ENCODE measurements around the gene ACOT8. TPM values are rescaled to one million over a fixed set of nuclear protein-coding genes. Genes with fewer than 3 reads are reported as not detected.

ACOT8 gene
- total RNA-seq, 1 experiment from 2014 or later, result 37.9 TPM

DNA sequence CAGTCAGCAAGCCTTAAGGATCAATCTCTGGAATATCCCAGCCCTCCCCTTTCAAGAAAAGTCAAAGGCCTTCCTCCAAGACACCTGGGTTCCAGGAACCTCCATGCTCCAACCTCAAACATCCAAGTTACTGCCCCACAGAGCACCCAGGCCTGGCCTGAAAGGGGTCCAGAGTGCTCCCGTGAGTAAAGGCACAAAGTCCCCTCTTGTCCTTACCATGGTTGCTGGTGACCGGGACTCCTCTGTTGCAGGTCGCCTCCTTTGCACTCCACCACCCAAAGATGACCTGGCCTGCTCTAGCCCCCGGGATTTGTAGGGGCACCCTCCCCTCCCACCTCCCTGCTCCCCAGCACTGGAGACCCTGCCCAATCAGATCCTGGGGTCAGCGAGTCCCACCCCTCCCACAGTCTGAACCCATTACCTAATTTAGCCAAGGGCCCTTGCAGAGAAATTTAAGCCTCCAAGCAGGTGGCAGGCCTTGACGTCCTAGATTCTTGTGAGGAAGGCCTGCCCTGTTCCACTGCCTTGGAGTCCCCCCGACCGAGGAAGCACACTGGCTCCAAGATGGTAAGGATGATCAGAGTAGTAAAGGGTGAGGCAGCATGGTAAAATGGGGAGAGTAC, 30.1 kb downstream of the ACOT8 start, which contains the start of gene TNNC2:
TNNC2 (minus strand) TSS at position 283 of the 623 bp plus-strand sequence; CDS start at position 219, 64 bp downstream.
- CTCF ChIA-PET, result interaction anchor here (0.5 kb wide), 1 partner anchor 162 kb away, joined by 6 read pairs; no protein-coding TSS in a partner anchor
- Mint-ChIP-seq H3K36me3 (ENCODE audit: insufficient read depth, unreplicated experiment) (peaks cover 11% of the 10 kb centered on the region), H3K27ac (ENCODE audit: unreplicated experiment) (no peak within 1 kb of the TSS), H3K4me1 (ENCODE audit: low read depth, unreplicated experiment) (peaks cover 28% of the 10 kb centered on the region), H3K9me3 (ENCODE audit: low read depth, unreplicated experiment) (no peaks in the 10 kb centered on the region), H3K4me3 (ENCODE audit: low read depth, unreplicated experiment) (no peak within 1 kb of the TSS), H3K27me3 (ENCODE audit: unreplicated experiment) (peaks cover 32% of the 10 kb centered on the region)
- TF ChIP-seq, protein P1, sequence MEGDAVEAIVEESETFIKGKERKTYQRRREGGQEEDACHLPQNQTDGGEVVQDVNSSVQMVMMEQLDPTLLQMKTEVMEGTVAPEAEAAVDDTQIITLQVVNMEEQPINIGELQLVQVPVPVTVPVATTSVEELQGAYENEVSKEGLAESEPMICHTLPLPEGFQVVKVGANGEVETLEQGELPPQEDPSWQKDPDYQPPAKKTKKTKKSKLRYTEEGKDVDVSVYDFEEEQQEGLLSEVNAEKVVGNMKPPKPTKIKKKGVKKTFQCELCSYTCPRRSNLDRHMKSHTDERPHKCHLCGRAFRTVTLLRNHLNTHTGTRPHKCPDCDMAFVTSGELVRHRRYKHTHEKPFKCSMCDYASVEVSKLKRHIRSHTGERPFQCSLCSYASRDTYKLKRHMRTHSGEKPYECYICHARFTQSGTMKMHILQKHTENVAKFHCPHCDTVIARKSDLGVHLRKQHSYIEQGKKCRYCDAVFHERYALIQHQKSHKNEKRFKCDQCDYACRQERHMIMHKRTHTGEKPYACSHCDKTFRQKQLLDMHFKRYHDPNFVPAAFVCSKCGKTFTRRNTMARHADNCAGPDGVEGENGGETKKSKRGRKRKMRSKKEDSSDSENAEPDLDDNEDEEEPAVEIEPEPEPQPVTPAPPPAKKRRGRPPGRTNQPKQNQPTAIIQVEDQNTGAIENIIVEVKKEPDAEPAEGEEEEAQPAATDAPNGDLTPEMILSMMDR (IDR thresholded peaks at IDR 0.05; ENCODE audit: unreplicated experiment), result no peak
- BruUV-seq (replicated peaks), result no TSS peak
- intact Hi-C loops (cut with micrococcal nuclease; ENCODE audit: unreplicated experiment), result no loop called here
- DNase-seq, result no peak

DNA sequence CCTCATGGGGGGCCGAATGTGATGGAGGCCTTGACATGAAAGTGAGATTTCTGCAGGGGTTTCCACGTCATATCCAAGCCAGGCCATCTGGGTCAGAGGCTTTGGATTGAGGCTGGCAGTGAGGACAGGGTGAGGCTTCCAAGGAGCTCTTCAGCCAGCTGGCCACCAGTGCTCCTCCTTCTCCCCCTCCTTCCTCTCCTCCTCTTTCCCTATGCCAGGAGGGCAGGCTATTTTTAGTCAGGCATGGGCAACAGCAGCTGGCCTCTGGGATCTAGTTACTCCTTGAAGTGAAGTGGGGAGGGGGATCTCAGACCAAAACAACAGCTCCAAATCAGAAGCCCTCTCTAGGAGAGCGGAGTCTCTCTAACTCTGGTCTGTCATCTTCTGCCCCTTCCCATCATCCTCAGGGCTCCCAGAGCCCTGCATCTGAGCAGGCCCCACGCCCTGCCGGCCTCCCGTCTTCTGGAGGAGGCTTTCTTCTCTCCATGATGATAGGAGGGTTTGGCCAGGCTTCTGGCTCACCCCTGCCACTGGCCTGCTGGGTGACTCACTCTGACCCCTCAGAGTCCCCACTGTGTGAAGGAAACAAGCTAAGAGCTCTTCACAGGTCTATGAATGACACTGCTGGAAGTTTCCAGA, 30.7 kb downstream of the ACOT8 start:
- H3K9me3 Mint-ChIP-seq (ENCODE audit: low read depth, unreplicated experiment), result no peaks in the 10 kb centered on the region
- peaks cover 11% of the 10 kb centered on the region for H3K36me3 Mint-ChIP-seq (ENCODE audit: insufficient read depth, unreplicated experiment)
- H3K27ac Mint-ChIP-seq (ENCODE audit: unreplicated experiment), result no peak overlapping the region
- no TSS peak for BruUV-seq (replicated peaks)
- CTCF ChIA-PET, result interaction anchor here (0.5 kb wide), 1 partner anchor 162 kb away, joined by 6 read pairs; no protein-coding TSS in a partner anchor
- TF ChIP-seq, protein P1 (IDR thresholded peaks at IDR 0.05; ENCODE audit: unreplicated experiment), result no peak
- H3K4me3 Mint-ChIP-seq (ENCODE audit: low read depth, unreplicated experiment), result no peak overlapping the region
- intact Hi-C loops (cut with micrococcal nuclease; ENCODE audit: unreplicated experiment), result no loop called here
- DNase-seq, result no peak
- H3K4me1 Mint-ChIP-seq (ENCODE audit: low read depth, unreplicated experiment), result peaks cover 30% of the 10 kb centered on the region
- H3K27me3 Mint-ChIP-seq (ENCODE audit: unreplicated experiment), result peaks cover 39% of the 10 kb centered on the region

DNA sequence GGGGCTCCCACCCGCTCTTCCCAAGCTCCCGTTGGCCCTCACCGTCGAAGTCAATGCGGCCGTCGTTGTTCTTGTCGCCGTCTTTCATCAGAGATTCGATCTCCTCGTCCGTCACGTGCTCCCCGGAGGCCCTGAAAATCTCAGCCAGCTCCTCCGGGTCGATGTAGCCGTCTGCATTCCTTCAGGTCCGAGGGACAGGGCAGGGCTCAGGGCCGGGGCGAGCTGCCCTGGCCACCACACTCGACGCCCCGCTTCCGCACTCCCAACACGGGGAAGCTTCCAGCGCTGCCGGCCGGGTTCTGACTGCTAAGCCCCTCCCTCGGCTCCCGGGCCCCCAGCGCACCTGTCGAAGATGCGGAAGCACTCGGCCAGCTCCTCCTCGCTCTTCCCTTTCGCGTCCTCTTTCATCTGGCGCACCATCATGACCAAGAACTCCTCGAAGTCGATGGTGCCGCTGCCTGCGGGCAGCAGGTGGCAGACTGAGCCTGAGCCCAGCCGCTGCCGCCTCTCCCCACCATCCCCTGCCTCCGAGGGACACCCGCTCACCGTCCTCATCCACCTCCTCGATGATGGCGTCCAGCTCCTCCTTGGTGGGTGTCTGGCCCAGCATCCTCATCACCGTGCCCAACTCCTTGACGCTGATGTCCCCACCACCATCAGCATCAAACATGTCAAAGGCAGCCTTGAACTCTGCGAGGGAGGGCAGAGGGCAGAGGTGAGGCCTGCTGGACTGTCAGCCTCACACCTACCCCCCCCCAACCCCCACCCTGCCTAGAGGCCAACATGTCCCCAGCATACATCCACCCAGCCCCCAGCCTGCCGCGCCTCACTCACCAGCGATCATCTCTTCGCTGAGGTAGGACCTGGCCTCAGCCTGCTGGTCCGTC, 33.0 kb downstream of the ACOT8 start:
- peaks cover 30% of the 10 kb centered on the region for H3K4me1 Mint-ChIP-seq (ENCODE audit: low read depth, unreplicated experiment)
- BruUV-seq (replicated peaks), result no TSS peak
- CTCF ChIA-PET, result interaction anchor here (0.8 to 1.7 kb wide), 4 partner anchors 10 to 44 kb away, joined by 3 to 7 read pairs (median 4); partner anchors contain the start of gene SNX21

DNA sequence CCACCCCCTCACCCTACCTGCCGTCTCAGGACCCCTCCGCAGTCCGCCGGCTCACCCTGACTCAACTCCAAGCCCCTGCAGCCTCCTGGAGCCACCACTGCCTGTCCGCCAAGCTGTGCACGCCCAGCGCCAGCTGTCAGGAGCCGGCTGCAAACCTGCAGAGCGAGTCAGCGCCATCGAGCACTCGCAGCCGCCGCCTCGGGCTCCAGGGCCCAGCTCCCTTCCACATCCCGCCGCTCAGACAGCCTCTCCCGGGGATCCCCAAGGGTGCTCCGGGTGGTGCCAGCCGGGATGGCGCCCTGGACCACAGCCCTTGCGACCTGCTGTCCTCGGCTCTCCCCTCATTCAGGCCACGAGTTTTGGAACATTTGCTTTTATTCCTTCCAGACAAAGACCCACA, 34.3 kb downstream of the ACOT8 start:
- Mint-ChIP-seq H3K36me3 (ENCODE audit: insufficient read depth, unreplicated experiment) (peaks cover 17% of the 10 kb centered on the region), H3K4me1 (ENCODE audit: low read depth, unreplicated experiment) (peaks cover 39% of the 10 kb centered on the region), H3K9me3 (ENCODE audit: low read depth, unreplicated experiment) (no peaks in the 10 kb centered on the region), H3K4me3 (ENCODE audit: low read depth, unreplicated experiment) (peak overlapping the region; percentile 52), H3K27ac (ENCODE audit: unreplicated experiment) (no peak overlapping the region), H3K27me3 (ENCODE audit: unreplicated experiment) (peaks cover 50% of the 10 kb centered on the region)
- DNase-seq, result peak; percentile 70
- TF ChIP-seq, protein P1 (IDR thresholded peaks at IDR 0.05; ENCODE audit: unreplicated experiment), result no peak
- CTCF ChIA-PET, result interaction anchor here (0.6 to 1.5 kb wide), 7 partner anchors 16 to 529 kb away, joined by 3 to 7 read pairs (median 4); partner anchors contain the start of genes DNTTIP1 and WFDC3
- no TSS peak for BruUV-seq (replicated peaks)
- intact Hi-C loops (cut with micrococcal nuclease; ENCODE audit: unreplicated experiment), result no loop called here

More for the DNA sequence above, 33.0 kb downstream of the ACOT8 start:
- Mint-ChIP-seq H3K9me3 (ENCODE audit: low read depth, unreplicated experiment) (no peaks in the 10 kb centered on the region), H3K36me3 (ENCODE audit: insufficient read depth, unreplicated experiment) (peaks cover 11% of the 10 kb centered on the region), H3K4me3 (ENCODE audit: low read depth, unreplicated experiment) (peak overlapping the region; percentile 67), H3K27ac (ENCODE audit: unreplicated experiment) (peak overlapping the region; percentile 57), H3K27me3 (ENCODE audit: unreplicated experiment) (peaks cover 50% of the 10 kb centered on the region)
- TF ChIP-seq, protein P1 (IDR thresholded peaks at IDR 0.05; ENCODE audit: unreplicated experiment), result peak; percentile 33
- DNase-seq, result peak; percentile 62
- intact Hi-C loops (cut with micrococcal nuclease; ENCODE audit: unreplicated experiment), result no loop called here

Measured in Calu3 (cell line).